ENCODE data around the gene FGFR1OP2.

Gene FGFR1OP2

DNA sequence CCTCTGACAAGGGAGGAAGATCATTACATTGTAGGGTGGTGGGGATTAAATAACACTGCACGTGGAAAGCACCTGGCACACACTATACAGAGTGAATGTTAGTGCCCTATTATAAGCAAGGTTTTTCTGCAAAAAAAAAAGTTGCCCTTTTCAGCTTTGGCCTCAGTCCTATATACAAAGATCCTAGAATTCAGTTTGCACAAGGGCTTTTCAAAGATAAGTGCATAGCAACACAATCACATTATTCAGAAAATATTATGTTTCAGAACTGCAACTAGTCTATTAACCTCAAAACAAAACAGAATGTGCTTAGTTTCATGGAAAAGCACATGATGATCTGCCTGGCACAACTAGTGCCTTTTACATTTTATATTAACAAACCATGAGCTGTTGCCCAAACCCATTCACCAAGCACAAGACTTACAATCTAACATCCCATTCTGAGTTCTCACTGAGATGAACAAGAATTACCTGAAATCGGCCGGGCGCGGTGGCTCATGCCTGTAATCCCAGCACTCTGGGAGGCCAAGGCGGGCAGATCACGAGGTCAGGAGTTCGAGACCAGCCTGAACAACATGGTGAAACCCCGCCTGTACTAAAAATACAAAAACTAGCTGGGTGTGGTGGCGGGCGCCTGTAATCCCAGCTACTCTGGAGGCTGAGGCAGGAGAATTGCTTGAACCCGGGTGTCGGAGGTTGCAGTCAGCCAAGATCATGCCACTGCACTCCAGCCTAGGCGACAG is 74.1 kb downstream of the FGFR1OP2 start:
- H3K4me3 ChIP-seq (ENCODE audit: low read depth, low read length), result peak overlapping the region; percentile 80
- peak; percentile 36 for DNase-seq (ENCODE audit: low read depth)
- TF ChIP-seq, protein P1, sequence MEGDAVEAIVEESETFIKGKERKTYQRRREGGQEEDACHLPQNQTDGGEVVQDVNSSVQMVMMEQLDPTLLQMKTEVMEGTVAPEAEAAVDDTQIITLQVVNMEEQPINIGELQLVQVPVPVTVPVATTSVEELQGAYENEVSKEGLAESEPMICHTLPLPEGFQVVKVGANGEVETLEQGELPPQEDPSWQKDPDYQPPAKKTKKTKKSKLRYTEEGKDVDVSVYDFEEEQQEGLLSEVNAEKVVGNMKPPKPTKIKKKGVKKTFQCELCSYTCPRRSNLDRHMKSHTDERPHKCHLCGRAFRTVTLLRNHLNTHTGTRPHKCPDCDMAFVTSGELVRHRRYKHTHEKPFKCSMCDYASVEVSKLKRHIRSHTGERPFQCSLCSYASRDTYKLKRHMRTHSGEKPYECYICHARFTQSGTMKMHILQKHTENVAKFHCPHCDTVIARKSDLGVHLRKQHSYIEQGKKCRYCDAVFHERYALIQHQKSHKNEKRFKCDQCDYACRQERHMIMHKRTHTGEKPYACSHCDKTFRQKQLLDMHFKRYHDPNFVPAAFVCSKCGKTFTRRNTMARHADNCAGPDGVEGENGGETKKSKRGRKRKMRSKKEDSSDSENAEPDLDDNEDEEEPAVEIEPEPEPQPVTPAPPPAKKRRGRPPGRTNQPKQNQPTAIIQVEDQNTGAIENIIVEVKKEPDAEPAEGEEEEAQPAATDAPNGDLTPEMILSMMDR (IDR thresholded peaks at IDR 0.05; ENCODE audit: low read depth, low read length), result no peak
- TF ChIP-seq POLR2A (IDR thresholded peaks at IDR 0.05; ENCODE audit: extremely low read depth, insufficient read length) (no peak), MYC (IDR thresholded peaks at IDR 0.05; ENCODE audit: low read depth, low read length) (peak; percentile 59; the same call in 1 of the 2 replicates)
- TF ChIP-seq, protein P2, sequence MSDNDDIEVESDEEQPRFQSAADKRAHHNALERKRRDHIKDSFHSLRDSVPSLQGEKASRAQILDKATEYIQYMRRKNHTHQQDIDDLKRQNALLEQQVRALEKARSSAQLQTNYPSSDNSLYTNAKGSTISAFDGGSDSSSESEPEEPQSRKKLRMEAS (IDR thresholded peaks at IDR 0.05; ENCODE audit: low read depth, low read length), result peak; percentile 66; the same call in 1 of the 2 replicates

DNA sequence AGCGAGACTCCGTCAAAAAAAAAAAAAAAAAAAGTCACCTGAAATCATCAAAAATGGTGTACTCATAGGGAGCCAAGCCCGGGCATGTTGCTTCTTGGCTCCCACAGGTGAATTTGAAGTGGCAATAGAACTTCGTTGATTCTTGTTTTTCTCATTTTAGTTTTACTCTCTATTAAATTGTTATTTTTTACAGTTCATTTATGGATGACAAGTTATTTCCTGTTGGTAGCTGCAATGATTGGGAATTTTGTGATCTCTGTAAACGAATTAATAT is 74.6 kb downstream of the FGFR1OP2 start:
- TF ChIP-seq, protein P2 (IDR thresholded peaks at IDR 0.05; ENCODE audit: low read depth, low read length), result no peak
- TF ChIP-seq MYC (IDR thresholded peaks at IDR 0.05; ENCODE audit: low read depth, low read length) (no peak), POLR2A (IDR thresholded peaks at IDR 0.05; ENCODE audit: extremely low read depth, insufficient read length) (no peak)
- TF ChIP-seq, protein P1 (IDR thresholded peaks at IDR 0.05; ENCODE audit: low read depth, low read length), result no peak
- H3K4me3 ChIP-seq (ENCODE audit: low read depth, low read length), result peak overlapping the region; percentile 80
- DNase-seq (ENCODE audit: low read depth), result no peak

DNA sequence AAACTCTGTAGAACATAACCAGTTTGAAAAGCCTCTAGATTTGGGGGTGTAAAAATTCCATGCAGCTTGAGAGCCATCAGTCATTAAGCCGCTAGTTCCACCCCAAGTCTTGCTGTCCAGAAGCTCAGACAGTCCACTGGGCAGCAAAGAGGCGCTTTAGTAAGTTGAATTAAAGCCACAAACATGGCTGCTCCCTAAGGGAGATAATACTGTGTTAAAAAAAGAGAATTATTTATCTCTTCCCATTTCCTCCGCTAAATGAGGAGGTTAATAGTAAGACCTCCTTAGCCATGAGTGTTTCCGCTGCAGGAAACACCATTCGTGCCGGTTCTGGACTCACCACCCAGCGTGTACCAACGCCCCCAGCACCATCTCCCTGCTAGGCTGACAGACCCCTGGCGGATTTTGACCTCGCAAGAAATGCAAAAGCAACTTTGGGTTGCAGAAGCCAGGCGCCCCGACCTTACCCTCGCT is 75.4 kb downstream of the FGFR1OP2 start:
- H3K4me3 ChIP-seq (ENCODE audit: low read depth, low read length), result peak overlapping the region; percentile 80
- TF ChIP-seq POLR2A (IDR thresholded peaks at IDR 0.05; ENCODE audit: extremely low read depth, insufficient read length), result no peak
- TF ChIP-seq, protein P2 (IDR thresholded peaks at IDR 0.05; ENCODE audit: low read depth, low read length), result 0 out of 2 replicates have a peak, but pooled peaks have one; percentile 16
- DNase-seq (ENCODE audit: low read depth), result peak; percentile 81

DNA sequence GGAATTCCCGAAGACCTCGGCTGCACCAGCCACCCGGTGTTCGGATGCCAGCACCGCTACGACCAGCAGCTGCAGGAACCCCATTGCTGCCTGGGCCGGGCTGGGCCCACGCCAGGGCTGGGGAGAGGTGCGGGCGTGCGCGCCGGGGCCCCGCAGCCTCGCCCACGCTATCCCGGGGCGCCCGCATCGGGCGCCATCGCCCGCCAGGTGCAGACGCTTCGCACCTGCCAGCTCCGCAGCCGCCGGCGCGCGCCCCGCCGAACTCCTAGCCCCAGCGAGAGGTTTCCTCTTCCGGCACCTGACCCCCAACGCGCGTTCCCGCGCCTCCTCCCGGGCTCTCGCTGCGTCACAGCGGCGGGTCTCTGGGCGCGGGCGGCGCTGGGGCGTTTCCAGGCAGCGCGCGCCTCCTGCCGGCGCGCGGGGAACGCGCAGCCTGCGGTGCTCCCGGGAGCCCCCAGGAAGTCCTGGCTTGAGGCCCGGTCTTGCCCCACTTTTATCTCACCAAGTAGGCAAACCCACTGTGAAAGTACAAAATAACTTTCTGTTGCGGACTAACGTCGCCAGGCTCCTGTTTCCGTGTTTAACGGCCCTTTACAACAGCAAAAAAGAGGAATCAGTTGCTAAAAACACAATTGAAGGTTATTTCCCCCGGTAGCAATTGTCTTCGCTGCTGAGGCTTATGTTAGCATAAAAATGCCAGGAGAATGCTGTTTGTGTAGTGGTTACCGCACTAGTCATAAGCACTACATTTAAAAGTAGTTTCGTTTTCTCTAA is 76.0 kb downstream of the FGFR1OP2 start, which contains the start of gene TM7SF3:
TM7SF3 (minus strand) TSS at position 300 of the 774 bp plus-strand sequence; CDS start at position 84, 216 bp downstream.
- DNase-seq (ENCODE audit: low read depth), result no peak
- TF ChIP-seq, protein P2 (IDR thresholded peaks at IDR 0.05; ENCODE audit: low read depth, low read length), result peak; percentile 54
- TF ChIP-seq, protein P1 (IDR thresholded peaks at IDR 0.05; ENCODE audit: low read depth, low read length), result peak; percentile 99
- TF ChIP-seq MYC (IDR thresholded peaks at IDR 0.05; ENCODE audit: low read depth, low read length) (peak; percentile 76), POLR2A (IDR thresholded peaks at IDR 0.05; ENCODE audit: extremely low read depth, insufficient read length) (peak; percentile 95)
- peak within 1 kb of the TSS; percentile 80 for H3K4me3 ChIP-seq (ENCODE audit: low read depth, low read length)

DNA sequence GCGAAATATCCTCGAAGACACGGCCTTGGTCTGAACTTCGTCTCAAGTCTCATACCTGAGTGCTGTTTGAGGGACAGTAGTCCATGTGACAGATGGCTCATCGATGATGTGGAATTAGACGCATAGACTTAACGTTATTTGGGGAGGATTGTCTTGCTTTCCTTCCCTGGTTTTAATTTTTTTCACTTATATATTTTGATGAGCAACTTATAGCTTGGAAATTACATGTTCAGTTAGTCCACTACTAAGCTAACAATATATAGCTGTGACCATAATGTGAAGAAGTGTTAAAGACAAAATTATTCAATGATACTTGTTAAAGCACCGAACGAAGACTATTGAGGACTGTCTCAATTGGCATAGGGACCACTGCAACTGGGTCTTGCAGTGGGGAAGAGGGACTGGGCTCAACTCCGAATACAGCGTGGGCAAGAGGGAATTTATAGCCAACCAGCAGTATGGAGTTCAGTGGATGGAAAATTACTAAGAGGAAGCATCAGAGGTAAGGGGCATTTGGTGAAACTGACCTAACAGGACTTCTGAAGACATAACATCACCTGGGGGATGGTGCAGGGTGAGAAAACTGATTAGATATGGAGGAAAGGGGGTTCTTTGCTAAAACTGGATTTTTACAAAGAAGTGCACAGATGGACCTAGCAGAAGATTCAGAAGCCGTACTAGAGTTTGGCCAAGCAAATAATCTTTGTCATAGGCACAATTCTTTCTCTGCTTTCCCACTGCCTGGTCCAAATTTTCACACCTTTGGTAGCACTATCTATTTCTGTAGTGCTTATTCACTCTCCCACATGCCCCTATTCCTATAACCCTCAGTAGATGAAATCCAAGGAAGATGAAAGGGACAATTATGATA is 76.8 kb downstream of the FGFR1OP2 start:
- peak; percentile 66 for DNase-seq (ENCODE audit: low read depth)
- TF ChIP-seq, protein P1 (IDR thresholded peaks at IDR 0.05; ENCODE audit: low read depth, low read length), result no peak
- peak; percentile 72; the same call in 1 of the 2 replicates for TF ChIP-seq MYC (IDR thresholded peaks at IDR 0.05; ENCODE audit: low read depth, low read length)
- TF ChIP-seq, protein P2 (IDR thresholded peaks at IDR 0.05; ENCODE audit: low read depth, low read length), result peak; percentile 86

More for the DNA sequence above, 76.8 kb downstream of the FGFR1OP2 start:
- H3K4me3 ChIP-seq (ENCODE audit: low read depth, low read length), result peak overlapping the region; percentile 77
